Measurements from ENCODE around the gene SEMA3A.

SEMA3A gene

DNA sequence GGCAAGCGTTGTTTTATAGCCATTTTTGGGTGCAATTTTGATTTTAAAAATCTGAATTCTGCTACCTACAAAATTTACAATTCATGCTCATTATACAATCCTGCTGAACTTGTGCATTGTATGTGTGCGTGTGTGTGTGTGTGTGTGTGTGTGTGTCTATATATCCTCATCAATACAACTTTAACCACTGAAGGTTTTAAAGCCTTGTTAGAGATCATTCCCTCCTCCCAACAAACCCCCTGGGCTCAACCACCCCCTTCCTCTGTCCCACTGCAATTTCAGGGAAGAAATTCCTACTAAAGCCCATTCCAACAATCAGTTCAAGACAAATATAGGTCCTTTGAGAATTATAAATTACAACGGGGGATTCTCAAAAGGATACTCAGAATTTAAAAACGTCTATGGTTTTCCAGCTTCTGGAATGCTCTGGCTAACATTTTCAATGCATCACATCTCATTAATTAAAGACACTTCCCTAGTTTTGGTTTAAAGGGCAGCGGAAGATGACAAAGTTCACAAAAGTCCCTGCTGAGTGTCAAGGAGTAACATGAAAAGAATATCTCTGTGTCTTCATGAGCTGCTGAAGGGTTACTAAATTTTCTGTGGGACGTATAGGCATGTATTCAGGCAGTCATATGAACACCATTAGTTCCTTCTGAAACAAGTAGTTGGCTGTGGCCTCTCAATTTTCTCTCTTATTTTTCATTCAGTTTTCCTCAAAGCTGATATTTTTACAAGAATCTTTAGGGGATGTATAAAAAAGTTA, 889 bp upstream of the SEMA3A start:
- DNase-seq, result no peak

DNA sequence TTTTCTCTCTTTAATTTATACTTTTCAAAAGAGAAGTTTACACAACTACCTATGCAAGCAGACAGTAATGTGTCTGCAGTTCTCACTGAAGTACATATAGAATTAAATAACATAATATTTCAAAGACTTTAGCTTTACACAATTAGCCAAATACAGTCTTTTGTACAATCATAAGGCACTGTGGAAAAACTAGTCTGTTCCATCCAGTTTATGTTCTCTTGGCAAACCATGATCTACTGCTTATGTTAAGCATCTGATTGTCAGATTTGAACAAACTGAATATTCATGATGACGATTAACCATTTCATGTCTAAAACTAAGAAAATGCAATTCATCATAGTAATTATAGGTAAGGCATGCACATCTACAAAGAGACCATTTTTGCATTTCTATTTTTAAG, 842 bp downstream of the SEMA3A start:
- no peak for DNase-seq

GRCh38 chr7:84191842-84192241, 2.7 kb downstream of the SEMA3A start:
- no peak for DNase-seq

GRCh38 chr7:84191261-84191660, 3.3 kb downstream of the SEMA3A start:
- no peak for DNase-seq

DNA sequence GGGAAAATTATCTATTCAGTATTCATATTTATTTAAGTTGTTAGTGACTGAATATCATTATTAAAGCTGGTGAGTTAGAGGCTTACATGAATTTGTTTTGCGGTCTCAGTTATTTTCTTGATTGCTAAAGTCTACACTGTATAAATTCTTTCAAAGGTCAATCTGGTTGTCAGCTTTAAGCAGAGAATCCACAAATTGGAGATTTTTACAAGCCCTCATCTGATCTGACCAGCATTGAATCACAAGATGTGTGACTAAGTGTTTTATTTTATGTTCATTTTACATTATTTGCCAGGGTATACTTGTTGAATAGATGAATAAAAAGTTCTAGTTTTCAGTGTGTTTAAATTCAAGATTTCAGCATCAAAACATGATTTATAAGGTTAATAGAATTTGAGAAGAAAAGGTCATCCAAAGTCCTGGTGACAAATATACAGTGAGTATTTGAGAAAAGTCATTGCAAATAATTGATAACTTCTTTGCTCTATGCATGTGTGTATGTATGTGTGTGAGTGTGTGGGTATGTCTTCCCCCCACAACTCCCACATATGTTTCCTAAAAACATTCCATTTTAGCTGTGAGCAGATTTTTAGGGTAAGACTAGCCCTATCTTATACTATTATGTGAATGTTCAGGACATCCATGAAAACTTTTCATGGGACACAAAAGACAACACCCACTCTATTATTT, 4.4 kb downstream of the SEMA3A start:
- DNase-seq, result no peak

DNA sequence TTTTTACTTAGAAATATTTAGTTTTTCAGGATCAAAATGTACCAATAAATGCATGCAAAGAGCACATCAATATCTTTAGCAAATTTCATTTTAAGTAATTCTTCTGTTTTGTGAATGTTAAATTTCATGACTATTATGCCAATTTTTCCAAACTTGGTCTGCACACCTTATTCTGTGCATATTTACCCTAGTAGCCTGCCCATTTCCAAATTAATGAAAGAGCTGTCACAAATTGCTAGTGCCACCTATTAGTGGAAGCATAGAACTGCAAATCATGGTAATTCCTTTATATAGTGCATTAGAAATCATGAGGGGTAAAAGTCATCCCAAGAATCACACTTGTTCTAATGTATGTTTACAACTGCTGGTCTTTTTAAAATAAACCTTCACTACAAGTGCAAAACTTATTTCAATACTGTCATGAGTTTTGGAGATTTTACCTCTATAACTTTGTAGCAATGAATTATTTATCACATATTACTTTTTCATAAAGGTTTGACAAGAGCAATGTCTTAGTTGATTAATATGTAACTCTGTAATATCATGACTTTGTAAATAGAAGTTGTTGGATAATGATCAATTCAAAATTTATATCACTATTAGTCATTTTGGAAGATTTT, 5.7 kb downstream of the SEMA3A start:
- DNase-seq, result no peak

- no peak for DNase-seq
Observed at GRCh38 chr7:84187813-84188510, 6.6 kb downstream of the SEMA3A start.

DNA sequence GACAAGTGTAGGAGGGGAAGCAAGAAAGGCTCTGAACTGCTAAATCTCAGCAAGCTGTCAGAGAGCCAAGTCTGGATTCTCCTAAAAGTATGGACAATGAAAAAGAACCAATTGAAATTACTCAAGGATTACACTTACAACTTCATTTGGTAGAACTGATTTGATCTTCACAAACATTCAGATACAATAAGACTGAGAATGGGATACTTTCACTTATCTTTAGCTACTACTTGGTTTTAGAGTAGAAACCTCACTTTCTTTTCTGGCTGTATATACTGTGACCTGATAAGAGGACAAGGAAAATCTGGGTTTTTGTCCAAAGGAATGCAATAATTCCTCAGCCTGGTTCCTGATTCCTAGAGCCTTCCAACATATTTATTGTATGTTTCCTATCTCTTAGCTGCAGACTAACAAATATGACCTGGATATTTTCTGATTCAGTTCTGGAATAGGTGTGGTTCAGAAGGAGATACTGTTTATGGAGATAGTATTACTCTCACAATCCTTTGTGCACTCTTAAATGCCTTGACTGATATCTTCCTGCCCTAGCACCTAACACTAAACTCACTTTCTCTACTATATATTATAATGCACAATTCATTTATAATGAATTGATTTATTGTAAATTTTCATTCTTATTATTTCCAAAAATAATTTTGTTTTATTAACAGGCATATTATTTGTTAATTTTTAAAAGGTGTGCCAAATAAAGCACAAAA, 7.3 kb downstream of the SEMA3A start:
- DNase-seq, result no peak

DNA sequence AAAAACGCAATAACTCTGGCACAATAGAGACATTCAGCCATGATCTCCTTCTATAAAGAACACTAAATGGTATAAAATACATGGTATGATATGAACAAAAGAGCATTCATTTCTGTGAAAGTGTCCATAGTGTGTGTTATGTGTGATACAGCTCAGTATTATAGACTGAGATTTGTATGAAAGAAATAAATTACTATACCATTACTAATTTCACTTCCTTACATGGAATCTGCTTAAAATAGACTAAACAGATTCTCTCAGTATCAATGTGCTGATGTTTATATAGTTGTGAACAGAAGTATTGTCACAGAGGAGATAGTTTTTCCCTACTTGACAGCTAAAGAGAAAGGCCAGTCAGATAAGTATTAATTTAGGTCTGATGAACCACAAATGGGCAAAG, 10.8 kb downstream of the SEMA3A start:
- DNase-seq, result no peak

DNA sequence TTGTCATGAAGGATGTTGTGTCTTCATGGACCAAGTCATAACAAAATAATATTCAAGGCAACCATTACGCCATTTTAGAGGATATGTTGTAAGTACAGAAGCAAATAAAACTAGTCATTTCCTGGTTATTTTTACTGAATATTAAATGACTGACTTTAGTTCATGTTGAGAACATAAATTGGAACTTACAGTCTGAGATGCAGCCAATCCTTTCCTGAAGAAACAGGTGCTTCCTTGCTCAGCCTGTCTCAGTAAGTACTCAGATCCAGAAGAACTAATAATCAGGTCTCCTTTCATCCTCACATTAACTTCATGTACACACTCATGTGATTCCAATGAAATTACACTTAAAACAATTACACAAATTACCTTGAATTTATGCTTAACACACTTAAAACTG, 12.3 kb downstream of the SEMA3A start:
- no peak for DNase-seq

DNA sequence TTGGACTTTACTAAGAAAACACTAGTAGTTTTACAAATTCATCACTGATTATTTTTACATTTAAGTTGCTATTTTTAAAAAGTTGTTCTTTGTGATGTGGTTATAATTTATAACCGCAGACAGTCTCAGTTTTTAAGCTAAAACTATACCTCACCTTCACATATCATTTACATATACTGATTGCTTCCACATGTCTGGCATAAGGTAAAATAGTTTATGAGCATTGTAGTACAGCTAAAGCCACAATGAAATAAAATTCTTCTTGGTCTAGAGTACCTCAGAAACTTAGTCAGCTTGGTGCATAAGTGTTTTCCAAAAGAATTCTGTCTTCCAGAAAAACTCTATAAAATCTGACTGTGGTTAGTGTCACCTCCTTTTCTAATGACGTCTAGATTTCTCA, 13.0 kb downstream of the SEMA3A start:
- DNase-seq, result no peak

- DNase-seq, result no peak
Observed at GRCh38 chr7:84177758-84178412, 16.7 kb downstream of the SEMA3A start.

- no peak for DNase-seq
Observed at GRCh38 chr7:84176716-84177115, 17.9 kb downstream of the SEMA3A start.

- no peak for DNase-seq
Observed at GRCh38 chr7:84175461-84175860, 19.1 kb downstream of the SEMA3A start.

DNA sequence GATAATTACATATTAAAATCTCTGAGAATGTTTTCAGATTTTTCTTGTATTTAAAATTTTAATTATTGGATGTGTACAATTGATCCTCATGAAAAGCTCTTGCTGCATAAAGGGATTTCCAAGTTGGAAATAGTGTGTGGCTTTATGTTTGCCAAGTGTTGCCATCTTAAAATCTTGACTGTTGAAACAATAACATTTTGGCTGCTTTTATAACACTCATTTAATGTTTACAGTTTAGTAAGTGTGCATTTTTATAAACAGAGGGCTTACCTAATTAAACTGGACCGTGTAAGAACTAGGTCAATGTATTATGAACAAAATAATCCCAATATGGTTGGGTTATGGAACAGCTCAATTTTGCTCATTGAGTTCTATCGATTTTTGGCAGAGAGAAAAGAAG, 23.9 kb downstream of the SEMA3A start:
- no peak for DNase-seq

DNA sequence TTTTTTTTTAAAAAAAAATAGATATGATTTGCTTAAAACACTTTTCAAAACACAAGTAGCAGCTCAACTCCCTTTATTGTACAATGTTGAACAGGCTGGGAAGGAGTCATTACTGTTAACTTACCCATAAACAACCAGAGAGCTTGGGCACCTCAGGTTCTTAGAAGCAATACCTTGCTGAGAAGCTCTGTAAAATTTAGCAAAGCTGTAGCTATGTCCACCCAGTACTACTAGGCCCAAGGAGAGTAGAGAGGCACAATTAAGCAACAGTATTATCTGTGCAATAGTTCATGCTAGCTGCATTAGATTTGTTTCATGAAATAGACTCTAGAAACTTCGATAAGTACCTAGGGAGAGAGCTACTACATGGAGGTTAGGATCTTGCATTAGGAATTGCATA, 32.0 kb downstream of the SEMA3A start:
- no peak for DNase-seq

- DNase-seq, result no peak
Observed at GRCh38 chr7:84162125-84162524, 32.5 kb downstream of the SEMA3A start.

DNA sequence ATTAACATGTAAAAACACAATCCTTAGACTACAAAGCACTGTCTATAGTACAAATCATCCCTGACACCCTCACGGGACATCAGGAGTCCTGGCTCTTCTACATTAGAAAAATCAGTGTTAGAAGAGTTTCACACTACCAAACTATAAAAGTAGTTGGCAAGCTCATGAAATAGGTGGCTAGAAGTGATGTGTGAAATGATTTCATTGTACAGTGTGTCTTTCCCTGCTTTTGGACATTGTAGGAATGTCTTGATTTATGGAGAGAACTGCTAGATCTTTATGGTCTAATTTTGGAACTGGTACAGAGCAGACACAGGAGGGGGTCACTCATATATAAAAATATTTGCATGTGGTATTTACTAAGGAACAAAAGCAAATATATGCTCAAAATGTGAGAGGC, 33.2 kb downstream of the SEMA3A start:
- no peak for DNase-seq

- no peak for DNase-seq
Observed at GRCh38 chr7:84159435-84159834, 35.2 kb downstream of the SEMA3A start.

GRCh38 chr7:84157171-84157570, 37.4 kb downstream of the SEMA3A start:
- no peak for DNase-seq

DNA sequence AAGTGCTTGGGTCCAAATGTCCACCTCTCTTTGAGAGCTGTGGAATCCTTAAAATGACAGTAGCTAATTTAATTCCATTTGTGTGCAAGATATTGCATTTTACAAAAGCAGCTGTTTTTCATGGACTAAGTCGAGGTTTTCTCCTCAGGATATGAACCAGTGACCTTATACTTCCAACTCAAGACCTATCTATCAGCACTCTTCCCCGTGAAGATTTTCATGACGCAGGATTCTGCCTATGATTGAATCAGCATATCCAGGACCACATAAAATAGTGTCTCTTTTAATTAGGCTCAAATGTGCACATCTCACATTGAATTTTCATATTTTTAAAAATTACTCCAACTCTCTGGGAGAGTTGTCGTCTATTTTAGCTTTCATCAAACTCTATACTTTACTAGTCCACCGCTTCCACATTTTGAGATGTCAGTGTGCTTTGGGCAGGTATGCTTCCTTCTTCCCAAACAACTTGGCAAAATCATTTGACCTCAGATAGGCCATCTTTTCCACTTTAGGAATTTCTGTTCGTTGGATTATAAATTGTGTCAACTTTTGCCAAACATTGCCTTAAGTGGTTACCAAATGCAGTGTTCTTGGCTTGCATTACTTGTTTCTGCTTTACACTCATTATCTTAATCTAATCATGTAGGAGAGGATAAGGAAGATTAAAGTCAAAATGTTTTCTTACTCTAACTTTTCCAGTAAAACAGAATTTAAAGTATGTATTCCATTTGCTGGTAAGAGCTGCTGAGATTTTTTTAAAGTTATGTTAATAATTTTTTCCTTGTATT, 39.4 kb downstream of the SEMA3A start:
- no peak for DNase-seq

GRCh38 chr7:84152995-84153394, 41.6 kb downstream of the SEMA3A start:
- DNase-seq, result no peak

All from cortex of kidney (tissue), 1 donor.